Stimulated activated CD4-positive, alpha-beta T cell treated with anti-CD3 and anti-CD28 coated beads, Interleukin-2, amount 100 ng/mL, for 48 hours (primary cell): ENCODE data around the gene COL24A1.
"Not testable (repeated sequence)": the region's sequence is repeated elsewhere in the genome, so short reads cannot be mapped to it uniquely, and the experiment has no call there.

Experiments
- DNase-seq, 2 donors: peaks; one replicate each; pipeline ENCODE4 v3.0.0-alpha.2; 2020

COL24A1 gene

GRCh38 chr1:86151427-86151826 lies 5.1 kb downstream of the COL24A1 start:
- no peak for DNase-seq

- no peak for DNase-seq
Measured at GRCh38 chr1:86150553-86151055, 6.0 kb downstream of the COL24A1 start.

- no peak for DNase-seq
Measured at GRCh38 chr1:86149591-86149990, 7.0 kb downstream of the COL24A1 start.

GRCh38 chr1:86147755-86148154 lies 8.8 kb downstream of the COL24A1 start:
- no peak for DNase-seq

GRCh38 chr1:86146566-86146965 lies 10.0 kb downstream of the COL24A1 start:
- DNase-seq: no peak

GRCh38 chr1:86140281-86140880 lies 16.2 kb downstream of the COL24A1 start:
- DNase-seq: no peak

GRCh38 chr1:86138746-86139145 lies 17.8 kb downstream of the COL24A1 start:
- no peak for DNase-seq

- no peak for DNase-seq
Measured at GRCh38 chr1:86137436-86137835, 19.1 kb downstream of the COL24A1 start.

GRCh38 chr1:86119214-86119764 lies 37.3 kb downstream of the COL24A1 start:
- DNase-seq: no peak

GRCh38 chr1:86114816-86115400 lies 41.7 kb downstream of the COL24A1 start:
- DNase-seq: no peak

- no peak for DNase-seq
Measured at GRCh38 chr1:86114236-86114635, 42.3 kb downstream of the COL24A1 start.

- not testable (repeated sequence) for DNase-seq
Measured at GRCh38 chr1:86111590-86111989, 45.0 kb downstream of the COL24A1 start.

GRCh38 chr1:86110451-86111129 lies 46.0 kb downstream of the COL24A1 start:
- DNase-seq: no peak

GRCh38 chr1:86105533-86105866 lies 51.1 kb downstream of the COL24A1 start:
- DNase-seq: no peak

- no peak for DNase-seq
Measured at GRCh38 chr1:86104606-86105532, 51.7 kb downstream of the COL24A1 start.

GRCh38 chr1:86101616-86102015 lies 55.0 kb downstream of the COL24A1 start:
- DNase-seq: no peak

- no peak for DNase-seq
Measured at GRCh38 chr1:86100401-86100800, 56.2 kb downstream of the COL24A1 start.

- no peak for DNase-seq
Measured at GRCh38 chr1:86089765-86090164, 66.8 kb downstream of the COL24A1 start.

- no peak for DNase-seq
Measured at GRCh38 chr1:86085741-86086409, 70.7 kb downstream of the COL24A1 start.

- no peak for DNase-seq
Measured at GRCh38 chr1:86084998-86085397, 71.6 kb downstream of the COL24A1 start.

GRCh38 chr1:86082183-86082582 lies 74.4 kb downstream of the COL24A1 start:
- no peak for DNase-seq

- DNase-seq: not testable (repeated sequence)
Measured at GRCh38 chr1:86072474-86072873, 84.1 kb downstream of the COL24A1 start.
